ENCODE results near the gene PHTF2. TPM values are rescaled to one million over a fixed set of nuclear protein-coding genes. Genes with fewer than 3 reads are reported as not detected.

The PHTF2 gene
- total RNA-seq, 1 donor from 2014 or later = 38.6 TPM

DNA sequence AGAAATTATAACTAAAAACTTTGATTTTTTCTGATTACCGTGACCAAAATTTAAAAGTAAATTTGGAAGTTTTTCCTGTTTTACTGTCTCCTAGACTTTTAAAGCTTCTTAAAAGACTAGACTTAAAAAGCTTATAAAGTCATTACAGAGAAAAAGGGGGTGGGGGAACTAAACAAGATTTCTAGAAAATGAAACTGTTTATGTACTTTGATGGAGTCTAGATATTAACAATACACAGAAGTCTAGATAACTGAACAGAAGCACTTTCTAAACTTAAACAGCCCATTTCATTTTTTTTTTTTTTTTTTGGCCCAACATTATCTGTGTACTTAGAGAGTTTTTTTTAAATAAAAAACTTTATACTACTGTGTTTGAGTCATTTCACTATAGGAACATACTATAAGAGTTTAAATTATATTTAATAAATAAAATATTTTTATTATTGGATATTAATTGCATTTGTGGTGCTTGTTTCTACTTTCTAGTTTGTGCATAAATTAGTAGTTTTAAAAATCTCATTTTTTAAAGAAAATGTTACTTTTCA is 98.5 kb downstream of the PHTF2 start:
- Histone ChIP-seq H3K4me1 (peaks cover 19% of the 10 kb centered on the region), H3K9me3 (ENCODE audit: low read depth) (no peaks in the 10 kb centered on the region), H3K27ac (no peak overlapping the region), H4K20me1 (ENCODE audit: low read depth) (no peaks in the 10 kb centered on the region), H3K79me2 (ENCODE audit: low read depth) (no peaks in the 10 kb centered on the region), H3F3A (ENCODE audit: low read depth) (no peaks in the 10 kb centered on the region), H3K36me3 (no peaks in the 10 kb centered on the region), H3K27me3 (no peaks in the 10 kb centered on the region), H2AFZ (replicated peaks) (no peak overlapping the region), H3K4me2 (no peak overlapping the region), H3K4me3 (no peak overlapping the region), H3K9ac (no peak overlapping the region)
- H3K36me3 Mint-ChIP-seq = no peaks in the 10 kb centered on the region
- peaks cover 17% of the 10 kb centered on the region for H3K4me1 Mint-ChIP-seq
- H3K9me3 Mint-ChIP-seq = no peaks in the 10 kb centered on the region
- H3K4me3 Mint-ChIP-seq = no peak overlapping the region
- H3K27me3 Mint-ChIP-seq (ENCODE audit: insufficient read depth, low read depth) = no peaks in the 10 kb centered on the region
- H3K27ac Mint-ChIP-seq = no peak overlapping the region
- no peak for TF ChIP-seq EZH2phosphoT487 (IDR thresholded peaks at IDR 0.05)
- TF ChIP-seq, protein P1, sequence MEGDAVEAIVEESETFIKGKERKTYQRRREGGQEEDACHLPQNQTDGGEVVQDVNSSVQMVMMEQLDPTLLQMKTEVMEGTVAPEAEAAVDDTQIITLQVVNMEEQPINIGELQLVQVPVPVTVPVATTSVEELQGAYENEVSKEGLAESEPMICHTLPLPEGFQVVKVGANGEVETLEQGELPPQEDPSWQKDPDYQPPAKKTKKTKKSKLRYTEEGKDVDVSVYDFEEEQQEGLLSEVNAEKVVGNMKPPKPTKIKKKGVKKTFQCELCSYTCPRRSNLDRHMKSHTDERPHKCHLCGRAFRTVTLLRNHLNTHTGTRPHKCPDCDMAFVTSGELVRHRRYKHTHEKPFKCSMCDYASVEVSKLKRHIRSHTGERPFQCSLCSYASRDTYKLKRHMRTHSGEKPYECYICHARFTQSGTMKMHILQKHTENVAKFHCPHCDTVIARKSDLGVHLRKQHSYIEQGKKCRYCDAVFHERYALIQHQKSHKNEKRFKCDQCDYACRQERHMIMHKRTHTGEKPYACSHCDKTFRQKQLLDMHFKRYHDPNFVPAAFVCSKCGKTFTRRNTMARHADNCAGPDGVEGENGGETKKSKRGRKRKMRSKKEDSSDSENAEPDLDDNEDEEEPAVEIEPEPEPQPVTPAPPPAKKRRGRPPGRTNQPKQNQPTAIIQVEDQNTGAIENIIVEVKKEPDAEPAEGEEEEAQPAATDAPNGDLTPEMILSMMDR (IDR thresholded peaks at IDR 0.05) = no peak
- TF ChIP-seq EZH2 (IDR thresholded peaks at IDR 0.05) = no peak
- DNase-seq (ENCODE audit: low spot score) = no peak

- H3K27ac Mint-ChIP-seq = no peak overlapping the region
- Histone ChIP-seq H3K79me2 (ENCODE audit: low read depth) (no peaks in the 10 kb centered on the region), H3K9me3 (ENCODE audit: low read depth) (no peaks in the 10 kb centered on the region)
Observed at GRCh38 chr7:77899516-77899915, 100.9 kb downstream of the PHTF2 start.

DNA sequence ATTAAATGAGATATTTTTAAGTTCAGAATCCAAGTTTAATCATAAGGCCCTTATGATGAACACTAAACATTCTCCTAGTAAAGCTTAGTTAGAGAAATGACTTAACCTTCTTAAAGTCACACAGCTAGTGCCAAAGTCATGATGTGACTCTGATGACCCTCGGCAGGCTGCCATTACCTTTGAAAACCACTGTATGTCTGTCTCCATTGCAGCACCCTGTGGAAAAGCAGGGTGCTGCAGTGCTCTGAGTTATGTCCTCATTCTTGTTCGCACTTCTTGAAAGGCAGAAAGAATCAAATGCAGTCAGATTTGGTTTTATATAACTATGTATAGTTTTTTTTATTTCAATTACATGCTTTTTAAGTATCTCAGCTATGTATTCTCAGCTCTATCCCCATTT is 105.0 kb downstream of the PHTF2 start:
- no peak overlapping the region for H3K27ac Mint-ChIP-seq
- no peaks in the 10 kb centered on the region for H3K9me3 Mint-ChIP-seq
- no peaks in the 10 kb centered on the region for H3K27me3 Mint-ChIP-seq (ENCODE audit: insufficient read depth, low read depth)
- H3K79me2 ChIP-seq (ENCODE audit: low read depth) = no peaks in the 10 kb centered on the region
- TF ChIP-seq, protein P1 (IDR thresholded peaks at IDR 0.05) = no peak
- no peak for TF ChIP-seq EZH2phosphoT487 (IDR thresholded peaks at IDR 0.05)
- no peak for TF ChIP-seq EZH2 (IDR thresholded peaks at IDR 0.05)
- no peak overlapping the region for H3K4me2 ChIP-seq
- H3K27me3 ChIP-seq = no peaks in the 10 kb centered on the region
- H3K27ac ChIP-seq = no peak overlapping the region
- H2AFZ ChIP-seq (replicated peaks) = no peak overlapping the region
- H3K4me1 Mint-ChIP-seq = peaks cover 12% of the 10 kb centered on the region
- H3K9ac ChIP-seq = no peak overlapping the region
- H3K4me3 Mint-ChIP-seq = no peak overlapping the region
- no peak overlapping the region for H3K4me3 ChIP-seq
- peaks cover 6% of the 10 kb centered on the region for H3K36me3 Mint-ChIP-seq
- no peaks in the 10 kb centered on the region for H3F3A ChIP-seq (ENCODE audit: low read depth)
- no peaks in the 10 kb centered on the region for H4K20me1 ChIP-seq (ENCODE audit: low read depth)
- H3K9me3 ChIP-seq (ENCODE audit: low read depth) = no peaks in the 10 kb centered on the region
- peaks cover 18% of the 10 kb centered on the region for H3K4me1 ChIP-seq
- no peaks in the 10 kb centered on the region for H3K36me3 ChIP-seq
- DNase-seq (ENCODE audit: low spot score) = no peak

More at GRCh38 chr7:77899516-77899915, 100.9 kb downstream of the PHTF2 start:
- Mint-ChIP-seq H3K36me3 (peaks cover 4% of the 10 kb centered on the region), H3K4me3 (peak overlapping the region; percentile 50), H3K9me3 (no peaks in the 10 kb centered on the region), H3K27me3 (ENCODE audit: insufficient read depth, low read depth) (no peaks in the 10 kb centered on the region), H3K4me1 (peaks cover 12% of the 10 kb centered on the region)
- no peaks in the 10 kb centered on the region for H4K20me1 ChIP-seq (ENCODE audit: low read depth)
- H3K4me3 ChIP-seq = no peak overlapping the region
- H3K36me3 ChIP-seq = no peaks in the 10 kb centered on the region
- TF ChIP-seq EZH2phosphoT487 (IDR thresholded peaks at IDR 0.05) (no peak), EZH2 (IDR thresholded peaks at IDR 0.05) (no peak)
- TF ChIP-seq, protein P1 (IDR thresholded peaks at IDR 0.05) = no peak
- no peak overlapping the region for H2AFZ ChIP-seq (replicated peaks)
- DNase-seq (ENCODE audit: low spot score) = no peak
- H3K4me2 ChIP-seq = no peak overlapping the region
- H3K27me3 ChIP-seq = no peaks in the 10 kb centered on the region
- peaks cover 19% of the 10 kb centered on the region for H3K4me1 ChIP-seq
- no peak overlapping the region for H3K9ac ChIP-seq
- H3F3A ChIP-seq (ENCODE audit: low read depth) = no peaks in the 10 kb centered on the region
- no peak overlapping the region for H3K27ac ChIP-seq
